Nephron progenitor cell (in vitro differentiated cells): ENCODE results near the gene STK17B.
"Not testable (repeated sequence)": the region's sequence is repeated elsewhere in the genome, so short reads cannot be mapped to it uniquely, and the experiment has no call there.

Source experiments
- DNase-seq: peaks from one replicate; pipeline ENCODE4 v3.0.0; 2021
- H3K27ac Mint-ChIP-seq: 2 replicates; pipeline ENCODE4 v1.8.0; 2021; ENCODE audit warnings: mild to moderate bottlenecking, moderate library complexity, mixed read lengths
- H3K27me3 Mint-ChIP-seq: 2 replicates; pipeline ENCODE4 v1.8.0; 2021; ENCODE audit warnings: mild to moderate bottlenecking, low read depth, mixed read lengths; ENCODE audit not compliant: poor library complexity
- H3K36me3 Mint-ChIP-seq: 2 replicates; pipeline ENCODE4 v1.8.0; 2021; ENCODE audit warnings: low read depth, mixed read lengths
- H3K4me1 Mint-ChIP-seq: 2 replicates; pipeline ENCODE4 v1.8.0; 2021; ENCODE audit warnings: mixed read lengths
- H3K4me3 Mint-ChIP-seq: 2 replicates; pipeline ENCODE4 v1.8.0; 2021; ENCODE audit warnings: mild to moderate bottlenecking, moderate library complexity, mixed read lengths
- H3K9me3 Mint-ChIP-seq: 2 replicates; pipeline ENCODE4 v1.8.0; 2021; ENCODE audit warnings: mild to moderate bottlenecking, moderate library complexity, mixed read lengths
- CTCF ChIP-seq: fragments of 200-600 bp; sonication (generic); IDR thresholded peaks from 2 replicates; pipeline ENCODE4 v1.5.0; 2021; ENCODE audit warnings: antibody characterized with exemption

STK17B gene

GRCh38 chr2:196096982-196097745 lies 74.2 kb downstream of the STK17B start:
- Mint-ChIP-seq H3K4me1 (peaks cover 20% of the 10 kb centered on the region), H3K36me3 (no peaks in the 10 kb centered on the region), H3K4me3 (no peak overlapping the region), H3K9me3 (peaks cover 27% of the 10 kb centered on the region), H3K27me3 (peaks cover 2% of the 10 kb centered on the region), H3K27ac (no peak overlapping the region)
- no peak for TF ChIP-seq CTCF
- DNase-seq: no peak

- Mint-ChIP-seq H3K27ac (no peak overlapping the region), H3K4me1 (peaks cover 14% of the 10 kb centered on the region), H3K36me3 (no peaks in the 10 kb centered on the region), H3K4me3 (no peak overlapping the region), H3K9me3 (peaks cover 30% of the 10 kb centered on the region), H3K27me3 (peaks cover 2% of the 10 kb centered on the region)
- TF ChIP-seq CTCF: no peak
- no peak for DNase-seq
These were observed 75.1 kb downstream of the STK17B start for GRCh38 chr2:196096264-196096663.

DNA sequence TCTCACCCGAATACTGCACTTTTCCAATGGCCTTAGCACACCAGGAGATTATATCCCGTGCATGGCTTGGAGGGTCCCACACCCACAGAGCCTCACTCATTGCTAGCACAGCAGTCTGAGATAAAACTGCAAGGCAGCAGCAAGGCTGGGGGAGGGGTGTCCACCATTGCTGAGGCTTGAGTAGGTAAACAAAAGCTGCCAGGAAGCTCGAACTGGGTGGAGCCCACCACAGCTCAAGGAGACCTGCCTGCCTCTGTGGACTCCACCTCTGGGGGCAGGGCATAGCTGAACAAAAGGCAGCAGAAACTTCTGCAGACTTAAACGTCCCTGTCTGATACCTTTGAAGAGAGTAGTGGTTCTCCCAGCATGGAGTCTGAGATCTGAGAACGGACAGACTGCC lies 81.9 kb downstream of the STK17B start:
- peaks cover 41% of the 10 kb centered on the region for H3K9me3 Mint-ChIP-seq
- not testable (repeated sequence) for H3K4me3 Mint-ChIP-seq, H3K4me1 Mint-ChIP-seq

DNA sequence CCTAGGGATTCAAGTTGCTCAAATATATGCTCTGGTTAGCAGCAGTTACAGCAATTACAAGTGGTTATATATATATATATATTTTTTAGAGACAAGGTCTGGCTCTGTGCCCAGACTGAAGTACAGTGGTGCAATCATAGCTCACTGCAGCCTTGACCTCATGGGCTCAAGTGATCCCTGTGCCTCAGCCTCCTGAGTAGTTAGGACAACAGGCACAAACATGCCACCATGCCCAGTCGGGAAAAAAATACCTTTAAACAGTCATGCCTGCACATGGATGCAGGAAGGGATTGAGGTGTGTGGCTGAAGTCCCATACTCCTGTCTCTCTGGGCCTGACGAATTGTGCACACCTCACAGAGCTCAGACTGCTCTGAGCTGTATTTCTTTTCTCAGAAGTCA lies 83.2 kb downstream of the STK17B start:
- no peak for TF ChIP-seq CTCF
- H3K4me3 Mint-ChIP-seq: no peak overlapping the region
- H3K36me3 Mint-ChIP-seq: peaks cover 6% of the 10 kb centered on the region
- no peak for DNase-seq
- peaks cover 39% of the 10 kb centered on the region for H3K9me3 Mint-ChIP-seq
- H3K27ac Mint-ChIP-seq: no peak overlapping the region
- no peaks in the 10 kb centered on the region for H3K4me1 Mint-ChIP-seq
- peaks cover 6% of the 10 kb centered on the region for H3K27me3 Mint-ChIP-seq

More for the DNA sequence above, 81.9 kb downstream of the STK17B start:
- H3K27ac Mint-ChIP-seq, H3K27me3 Mint-ChIP-seq, H3K36me3 Mint-ChIP-seq, DNase-seq: not testable (repeated sequence)

DNA sequence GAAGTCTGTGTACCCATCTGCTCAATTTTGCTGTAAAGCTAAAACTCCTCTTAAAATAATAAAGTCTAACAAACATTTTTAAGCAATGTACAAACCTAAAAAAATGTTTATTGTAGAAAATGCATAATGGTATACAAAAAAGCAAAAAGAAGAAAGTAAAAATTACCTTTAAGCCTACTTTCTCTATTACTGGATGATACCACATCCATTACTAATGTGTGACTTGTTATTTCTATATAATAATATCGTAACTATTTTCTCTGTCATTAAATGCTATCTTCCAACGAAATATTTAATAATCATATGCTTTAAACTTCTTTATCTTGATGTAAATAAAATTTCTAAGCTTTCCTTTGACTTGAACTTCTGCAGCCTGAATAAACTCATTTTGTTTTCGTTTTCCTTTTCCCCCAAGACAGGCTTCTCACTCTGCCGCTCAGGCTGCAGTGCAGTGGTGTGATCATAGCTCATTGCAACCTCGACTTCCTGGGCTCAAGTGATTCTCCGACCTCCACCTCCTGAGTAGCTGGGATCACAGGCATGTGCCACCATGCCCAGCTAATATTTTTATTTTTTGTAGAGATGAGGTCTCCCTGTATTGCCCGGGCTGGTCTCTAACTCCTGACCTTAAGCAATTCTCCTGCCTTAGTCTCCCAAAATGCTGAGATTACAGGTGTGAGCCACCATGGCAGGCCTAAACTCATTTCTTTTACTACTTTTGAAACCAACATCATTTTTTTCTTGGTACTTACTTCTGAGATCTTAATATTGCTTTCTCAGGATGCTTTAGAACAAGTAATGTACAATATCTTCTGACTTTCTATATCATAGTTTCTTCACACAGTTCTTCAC lies 84.6 kb downstream of the STK17B start:
- peaks cover 6% of the 10 kb centered on the region for H3K27me3 Mint-ChIP-seq

More for the DNA sequence above, 84.6 kb downstream of the STK17B start:
- Mint-ChIP-seq H3K36me3 (peaks cover 6% of the 10 kb centered on the region), H3K4me3 (no peak overlapping the region), H3K27ac (no peak overlapping the region), H3K4me1 (no peaks in the 10 kb centered on the region), H3K9me3 (peaks cover 34% of the 10 kb centered on the region)
- no peak for DNase-seq
- no peak for TF ChIP-seq CTCF
